Activated CD4-positive, alpha-beta T cell treated with anti-CD3 and anti-CD28 coated beads, Interleukin-2, amount 50 U/mL, for 24 hours (primary cell): Measurements from ENCODE around the gene C10orf90.
A peak's percentile ranks its signal among the peaks of the same experiment; 100 is the strongest.

Experiments used
- DNase-seq, 2 donors: peaks; one replicate each; pipeline ENCODE4 v3.0.0-alpha.2; 2020; ENCODE audit warnings: low read depth in 1 of 2, low spot score in 1 of 2

C10orf90 gene

GRCh38 chr10:126504761-126505112 lies 165.8 kb downstream of the C10orf90 start:
- no peak for DNase-seq

GRCh38 chr10:126504063-126504760 lies 166.3 kb downstream of the C10orf90 start:
- DNase-seq = peak in 1 of 2 donors; percentile 8

- DNase-seq = no peak
These were observed 167.0 kb downstream of the C10orf90 start for GRCh38 chr10:126503392-126504062.

- no peak for DNase-seq
These were observed 168.1 kb downstream of the C10orf90 start for GRCh38 chr10:126502441-126502840.

GRCh38 chr10:126501828-126502227 lies 168.7 kb downstream of the C10orf90 start:
- no peak for DNase-seq

GRCh38 chr10:126500866-126501265 lies 169.6 kb downstream of the C10orf90 start:
- no peak for DNase-seq

- no peak for DNase-seq
These were observed 170.3 kb downstream of the C10orf90 start for GRCh38 chr10:126500185-126500584.

- DNase-seq = no peak
These were observed 170.7 kb downstream of the C10orf90 start for GRCh38 chr10:126499744-126500143.

GRCh38 chr10:126497672-126498071 lies 172.8 kb downstream of the C10orf90 start:
- DNase-seq = no peak

- no peak for DNase-seq
These were observed 173.5 kb downstream of the C10orf90 start for GRCh38 chr10:126496771-126497545.

GRCh38 chr10:126491476-126491875 lies 179.0 kb downstream of the C10orf90 start:
- DNase-seq = no peak

GRCh38 chr10:126481181-126481580 lies 189.3 kb downstream of the C10orf90 start:
- no peak for DNase-seq

- no peak for DNase-seq
These were observed 189.8 kb downstream of the C10orf90 start for GRCh38 chr10:126480648-126481047.

GRCh38 chr10:126479280-126479895 lies 191.1 kb downstream of the C10orf90 start:
- no peak for DNase-seq

- DNase-seq = no peak
These were observed 191.9 kb downstream of the C10orf90 start for GRCh38 chr10:126478546-126478945.

GRCh38 chr10:126476246-126476645 lies 194.2 kb downstream of the C10orf90 start:
- DNase-seq = no peak

GRCh38 chr10:126475074-126475691 lies 195.3 kb downstream of the C10orf90 start:
- DNase-seq = no peak

GRCh38 chr10:126474031-126474430 lies 196.5 kb downstream of the C10orf90 start:
- no peak for DNase-seq

- DNase-seq = no peak
These were observed 199.5 kb downstream of the C10orf90 start for GRCh38 chr10:126470991-126471390.

GRCh38 chr10:126469692-126470091 lies 200.8 kb downstream of the C10orf90 start:
- no peak for DNase-seq
